ENCODE results near the gene SOX11. TPM values are rescaled to one million over a fixed set of nuclear protein-coding genes. Genes with fewer than 3 reads are reported as not detected.

SOX11 gene
- total RNA-seq = 246 TPM

DNA sequence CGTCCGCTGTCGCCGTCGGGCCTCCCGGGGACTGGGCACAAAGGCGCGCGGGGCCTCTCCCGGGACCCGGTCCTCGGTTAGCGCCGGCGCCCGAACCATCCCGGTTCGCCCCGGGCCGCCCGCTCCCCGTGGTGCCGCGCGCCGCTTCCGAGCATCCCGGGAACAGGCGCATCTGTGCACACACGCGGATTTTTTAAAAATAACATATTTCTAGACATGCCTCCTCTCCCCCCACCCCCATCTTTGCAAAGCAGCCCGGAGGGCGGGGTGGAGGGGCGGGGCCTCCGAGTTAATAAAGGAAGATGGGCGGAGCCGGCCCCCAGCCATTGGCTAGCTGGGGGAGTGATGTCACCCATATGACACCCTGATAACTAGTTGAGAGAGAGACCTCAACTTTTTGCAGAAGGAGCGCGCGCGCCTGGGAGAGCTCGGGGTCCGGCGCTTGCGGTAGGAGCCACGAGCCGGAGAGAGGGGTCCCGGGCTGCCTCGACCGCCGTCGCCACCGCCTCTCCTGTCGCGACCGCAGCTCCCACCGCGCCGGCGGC, at the start of gene SOX11:
Gene SOX11 (plus strand): TSS at position 400 of the 545 bp plus-strand sequence. CDS start 338 bp downstream, outside the sequence.

All from diencephalon (tissue), 1 donor.